ENCODE results near the gene ZNF687.

ZNF687 gene

GRCh38 chr1:151314137-151314875, 32.2 kb downstream of the ZNF687 start:
- no peak for DNase-seq

GRCh38 chr1:151315565-151316235, 33.6 kb downstream of the ZNF687 start:
- DNase-seq, result no peak

- DNase-seq, result no peak
Observed at GRCh38 chr1:151318975-151319374, 36.9 kb downstream of the ZNF687 start.

- no peak for DNase-seq
Observed at GRCh38 chr1:151324390-151324930, 42.4 kb downstream of the ZNF687 start.

DNA sequence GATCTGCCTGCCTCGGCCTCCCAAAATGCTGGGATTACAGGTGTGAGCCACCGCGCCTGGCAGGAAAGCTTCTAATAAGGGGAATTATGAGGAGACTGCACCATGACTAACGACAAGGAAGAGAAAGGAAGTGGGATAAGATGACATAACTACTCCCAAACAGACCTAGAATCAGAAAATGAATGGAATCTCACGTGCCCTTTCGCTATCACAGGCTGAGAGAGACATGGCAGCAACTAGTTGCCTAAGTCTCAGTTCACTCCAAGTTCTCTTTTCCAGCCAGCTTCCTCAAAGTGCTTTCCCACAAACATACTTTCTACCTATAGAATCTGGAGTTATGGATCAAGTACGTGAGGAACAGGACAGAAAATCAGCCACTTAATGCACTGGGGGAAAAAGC, 43.1 kb downstream of the ZNF687 start:
- no peak for DNase-seq

DNA sequence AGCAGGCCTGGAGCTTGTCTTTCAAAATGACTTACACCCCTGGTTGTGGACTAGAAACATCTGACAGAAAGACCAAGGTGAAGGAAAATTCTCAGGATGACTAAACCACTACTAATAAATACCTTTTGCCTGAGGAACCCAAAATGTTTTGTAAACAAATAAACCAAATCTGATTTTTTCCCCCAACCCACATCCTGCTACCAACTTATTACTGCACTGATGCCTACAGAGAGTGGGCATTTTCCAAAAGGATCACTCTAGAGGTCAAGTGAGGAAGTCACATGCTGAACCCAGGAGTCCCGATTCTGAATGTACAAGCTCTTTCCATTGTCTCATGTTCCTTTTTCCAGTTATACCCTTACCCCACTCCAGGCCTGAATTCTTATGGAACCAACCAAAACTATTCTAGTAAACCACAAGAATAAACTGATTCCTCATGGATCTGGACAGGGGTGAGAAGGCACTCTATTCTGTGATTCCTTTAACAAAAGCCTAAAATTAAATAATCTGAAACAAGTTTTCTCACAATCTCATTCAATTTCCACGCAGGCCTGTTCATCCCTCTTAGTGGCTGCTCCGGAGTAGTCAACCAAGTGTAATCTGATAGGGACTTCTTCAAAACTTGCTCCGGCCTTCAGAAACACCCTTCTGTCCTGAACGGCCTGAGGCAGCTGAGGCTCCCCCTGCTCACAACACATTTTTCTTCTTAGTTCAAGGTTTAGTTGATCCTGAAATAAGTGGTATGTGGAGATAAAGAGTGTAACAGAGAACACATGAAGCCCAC, 43.7 kb downstream of the ZNF687 start:
- DNase-seq, result no peak

- no peak for DNase-seq
Observed at GRCh38 chr1:151326619-151327222, 44.6 kb downstream of the ZNF687 start.

GRCh38 chr1:151327223-151327902, 45.3 kb downstream of the ZNF687 start, which contains the start of gene PI4KB:
PI4KB (minus strand) TSS chr1:151327416; CDS start chr1:151316481, 10,935 bp downstream.
- peak; percentile 99 for DNase-seq

DNA sequence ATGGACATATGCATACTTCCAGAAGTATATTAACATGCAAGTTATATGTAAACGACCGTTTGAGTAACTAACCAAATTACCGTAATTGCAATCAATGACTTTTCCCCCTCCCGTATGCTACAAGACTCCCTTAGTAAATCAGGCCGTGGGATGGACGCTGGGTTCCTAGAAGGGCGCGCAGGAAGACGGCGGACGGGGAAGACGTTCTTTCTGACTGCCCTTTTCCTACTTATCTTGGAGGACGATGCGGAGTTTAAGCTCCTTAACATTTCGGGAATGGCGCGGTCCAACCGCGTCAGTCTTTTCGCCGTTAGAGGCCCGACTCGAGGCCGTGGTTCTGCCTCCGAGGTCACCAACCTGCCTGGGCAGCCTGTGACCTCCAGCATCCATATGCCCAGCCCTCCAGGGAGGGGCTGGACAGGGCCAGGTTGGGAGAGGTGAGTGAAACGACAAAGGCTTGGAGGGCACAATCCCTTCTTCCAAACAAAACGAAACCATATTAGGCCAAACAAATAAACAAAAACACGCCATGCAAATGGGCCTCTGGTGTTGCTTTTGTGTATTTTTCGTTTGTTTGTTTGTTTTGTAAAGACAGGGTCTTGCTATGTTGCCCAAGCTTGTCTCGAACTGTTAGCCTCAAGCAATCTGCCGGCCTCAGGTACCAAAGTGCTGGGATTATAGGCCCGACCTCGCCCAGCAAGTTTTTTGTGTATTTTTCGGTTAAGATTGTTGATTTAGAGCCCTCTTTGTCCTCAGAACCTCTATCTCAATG, 46.0 kb downstream of the ZNF687 start:
- no peak for DNase-seq

GRCh38 chr1:151334822-151335221, 52.7 kb downstream of the ZNF687 start:
- no peak for DNase-seq

- no peak for DNase-seq
Observed at GRCh38 chr1:151336556-151336955, 54.5 kb downstream of the ZNF687 start.

DNA sequence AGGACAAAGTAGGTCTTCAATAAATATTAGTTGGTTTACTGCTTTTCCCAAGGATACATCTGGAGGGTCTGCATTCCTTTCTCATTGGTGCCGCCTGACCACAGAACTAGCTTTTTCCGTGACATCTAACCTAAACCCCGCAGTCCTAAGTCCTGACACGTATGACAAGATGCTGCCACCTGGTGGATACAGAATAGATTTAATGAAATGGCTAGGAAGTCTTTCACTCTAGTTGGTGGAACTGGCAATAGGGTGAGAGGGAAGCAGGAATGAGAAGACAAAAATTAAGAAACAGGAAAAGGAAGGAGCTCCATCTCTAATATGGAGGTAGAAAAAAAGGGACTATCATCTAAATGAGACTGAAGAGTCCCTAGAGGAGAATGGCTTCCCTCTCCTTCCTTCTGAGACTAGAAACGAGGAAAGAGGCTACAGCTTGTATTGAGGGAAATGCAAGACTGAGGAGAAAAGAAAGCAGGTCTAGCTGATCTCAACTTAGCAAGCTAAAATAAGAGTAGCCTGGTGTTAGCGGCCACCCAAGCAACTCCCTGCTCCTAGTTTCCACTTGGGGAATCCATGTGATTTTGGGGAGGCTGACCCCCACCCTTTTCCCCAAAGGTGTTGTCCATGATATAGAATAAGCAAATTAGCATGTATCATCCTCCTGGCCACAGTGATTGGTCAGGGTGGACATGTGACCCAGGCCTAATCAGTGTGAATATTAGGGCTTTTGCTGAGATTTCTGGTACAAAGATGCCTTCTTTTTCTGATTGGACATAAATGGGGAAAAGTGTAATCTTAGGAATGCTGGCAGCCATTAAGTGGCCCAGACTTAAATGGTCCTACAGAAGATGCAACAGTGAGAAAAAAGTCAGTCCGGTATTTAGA, 59.0 kb downstream of the ZNF687 start:
- DNase-seq, result peak; percentile 89

All from NCI-H1092 (cell line).